Suppressor macrophage treated with lipopolysaccharide for 1 hour (primary cell): ENCODE data around the gene CREBL2.

ENCODE experiments used
- DNase-seq, 3 donors: peaks; one replicate each; pipeline ENCODE4 v3.0.0-alpha.2; 2020 to 2022

CREBL2 gene

GRCh38 chr12:12681061-12681765 is 69.5 kb downstream of the CREBL2 start:
- DNase-seq, result no peak

GRCh38 chr12:12682284-12682683 is 70.6 kb downstream of the CREBL2 start:
- no peak for DNase-seq

GRCh38 chr12:12683136-12683697 is 71.5 kb downstream of the CREBL2 start:
- no peak for DNase-seq

- DNase-seq, result no peak
Measured at GRCh38 chr12:12683725-12684124, 72.0 kb downstream of the CREBL2 start.

- DNase-seq, result peak; percentile 25 to 50 (median 45)
Measured at GRCh38 chr12:12684375-12685106, 72.9 kb downstream of the CREBL2 start.

- DNase-seq, result no peak
Measured at GRCh38 chr12:12685305-12685704, 73.6 kb downstream of the CREBL2 start.

- DNase-seq, result no peak
Measured at GRCh38 chr12:12686472-12686871, 74.8 kb downstream of the CREBL2 start.

- DNase-seq, result no peak
Measured at GRCh38 chr12:12686925-12687324, 75.2 kb downstream of the CREBL2 start.

- no peak for DNase-seq
Measured at GRCh38 chr12:12689647-12690300, 78.1 kb downstream of the CREBL2 start.

GRCh38 chr12:12691549-12691948 is 79.9 kb downstream of the CREBL2 start:
- DNase-seq, result no peak

- DNase-seq, result no peak
Measured at GRCh38 chr12:12693111-12693671, 81.5 kb downstream of the CREBL2 start.
